Measurements from ENCODE around the gene MYO18B. TPM values are rescaled to one million over a fixed set of nuclear protein-coding genes. Genes with fewer than 3 reads are reported as not detected.

Gene MYO18B
- total RNA-seq, 8 experiments from 2014 or later = 0.09 to 0.91 (median 0.32) TPM

GRCh38 chr22:25909614-25910387 lies 167.8 kb downstream of the MYO18B start:
- ATAC-seq (replicated peaks in 6 of 8) = peak in 4 of 8 experiments; percentile 10 to 74 (median 64)
- Histone ChIP-seq H3K4me3 (no peak overlapping the region), H3K4me1 (replicated peaks in 1 of 2) (peaks cover 8 to 9% of the 10 kb centered on the region in 2 donors), H3K27ac (no peak overlapping the region)
- 0 to 58% (median 20%) methylated on average over 1 to 6 of the region's 7 CpGs; no CpG with 5 or more reads in 1 of the 10 experiments for WGBS, 10 experiments
- in situ Hi-C loops (cut with MboI; ENCODE audit: low pct_unique_long_range_greater_than_20kb in 2 of 9, low sequenced_read_pairs in 9 of 9, unreplicated experiment in 9 of 9) = no loop called here

DNA sequence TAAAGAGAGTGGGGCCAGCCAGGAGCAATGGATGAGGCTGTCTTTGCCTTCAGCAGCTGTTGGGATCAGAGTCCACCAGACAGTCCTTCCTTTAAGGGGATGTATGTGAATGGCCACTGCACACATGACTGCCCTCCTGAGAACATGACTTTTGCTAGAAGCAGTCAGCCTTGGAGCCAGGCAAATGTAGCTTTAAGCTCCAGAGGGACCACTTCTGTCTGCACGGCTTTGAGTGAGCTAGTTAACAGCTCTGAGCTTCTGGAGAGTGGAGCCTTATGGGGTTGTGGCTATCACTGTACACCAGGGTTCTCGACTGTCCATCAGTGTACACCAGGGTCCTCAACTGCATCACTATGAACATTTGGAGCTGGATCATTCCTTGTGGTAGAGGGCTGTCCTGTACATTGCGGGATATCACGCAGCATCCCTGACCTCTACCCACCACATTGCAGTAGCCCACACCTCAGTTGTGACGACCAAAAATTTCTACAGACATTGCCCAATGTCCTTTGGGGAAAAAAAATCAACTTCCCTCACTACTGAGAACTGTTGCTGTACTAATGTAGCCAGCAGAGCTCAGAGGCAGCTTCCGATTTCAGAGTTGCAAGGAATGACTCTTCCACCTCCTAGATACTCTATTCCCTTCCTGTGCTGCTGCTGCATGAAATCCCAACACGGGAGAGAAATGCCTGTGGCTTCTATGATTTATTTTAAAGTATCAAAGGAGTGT lies 169.4 kb downstream of the MYO18B start:
- WGBS, 10 experiments = 0 to 90% (median 82%) methylated on average over 1 to 5 of the region's 7 CpGs; no CpG with 5 or more reads in 2 of the 10 experiments
- Histone ChIP-seq H3K27ac (no peak overlapping the region), H3K4me1 (replicated peaks in 1 of 2) (peaks cover 8 to 9% of the 10 kb centered on the region in 2 donors), H3K4me3 (no peak overlapping the region)
- in situ Hi-C loops (cut with MboI; ENCODE audit: low pct_unique_long_range_greater_than_20kb in 2 of 9, low sequenced_read_pairs in 9 of 9, unreplicated experiment in 9 of 9) = no loop called here
- no peak for ATAC-seq (replicated peaks in 6 of 8)

- in situ Hi-C loops (cut with MboI; ENCODE audit: low pct_unique_long_range_greater_than_20kb in 2 of 9, low sequenced_read_pairs in 9 of 9, unreplicated experiment in 9 of 9) = no loop called here
- Histone ChIP-seq H3K4me1 (replicated peaks in 1 of 2) (peaks cover 10 to 12% of the 10 kb centered on the region in 2 donors), H3K27ac (no peak overlapping the region), H3K4me3 (no peak overlapping the region)
- no peak for ATAC-seq (replicated peaks in 6 of 8)
- whole genome bisulfite sequencing, 10 experiments = 0 to 93% (median 52%) methylated on average over 1 to 3 of the region's 4 CpGs; no CpG with 5 or more reads in 2 of the 10 experiments
These were observed 177.5 kb downstream of the MYO18B start for GRCh38 chr22:25919452-25919851.

- Histone ChIP-seq H3K4me3 (no peak overlapping the region), H3K27ac (no peak overlapping the region), H3K4me1 (replicated peaks in 1 of 2) (peaks cover 12 to 18% of the 10 kb centered on the region in 2 donors)
- 58 to 92% (median 79%) methylated on average over 1 to 4 of the region's 10 CpGs; no CpG with 5 or more reads in 6 of the 10 experiments for WGBS, 10 experiments
- in situ Hi-C loops (cut with MboI; ENCODE audit: low pct_unique_long_range_greater_than_20kb in 2 of 9, low sequenced_read_pairs in 9 of 9, unreplicated experiment in 9 of 9) = no loop called here
- ATAC-seq (replicated peaks in 6 of 8) = no peak
These were observed 180.2 kb downstream of the MYO18B start for GRCh38 chr22:25922141-25922540.

GRCh38 chr22:25923914-25924313 lies 181.9 kb downstream of the MYO18B start:
- peaks cover 17 to 27% of the 10 kb centered on the region in 2 donors for H3K4me1 ChIP-seq (replicated peaks in 1 of 2)

DNA sequence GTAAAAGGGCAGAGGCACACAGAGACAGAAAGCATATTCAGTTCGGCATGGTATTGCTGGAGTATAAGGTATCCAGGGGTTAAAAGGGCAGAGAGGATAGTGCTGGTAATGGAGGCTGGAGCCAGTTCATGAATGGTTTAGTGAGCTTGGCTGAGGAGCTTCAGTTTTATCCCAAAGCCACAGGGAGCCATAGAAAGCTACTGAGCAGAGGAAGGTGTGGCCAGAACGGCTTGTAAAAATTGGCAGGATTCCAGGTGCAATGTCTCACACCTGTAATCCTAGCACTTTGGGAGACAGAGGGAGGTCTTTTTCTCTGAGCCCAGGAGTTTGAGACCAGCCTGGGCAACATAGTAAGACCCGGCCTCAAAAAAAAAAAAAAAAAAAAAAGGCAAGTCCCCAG lies 186.1 kb downstream of the MYO18B start:
- in situ Hi-C loops (cut with MboI; ENCODE audit: low pct_unique_long_range_greater_than_20kb in 2 of 9, low sequenced_read_pairs in 9 of 9, unreplicated experiment in 9 of 9) = no loop called here
- H3K27ac ChIP-seq = no peak overlapping the region

More at GRCh38 chr22:25923914-25924313, 181.9 kb downstream of the MYO18B start:
- in situ Hi-C loops (cut with MboI; ENCODE audit: low pct_unique_long_range_greater_than_20kb in 2 of 9, low sequenced_read_pairs in 9 of 9, unreplicated experiment in 9 of 9) = no loop called here
- no peak overlapping the region for H3K27ac ChIP-seq
- ATAC-seq (replicated peaks in 6 of 8) = peak in 5 of 8 experiments; percentile 80 to 96 (median 86)
- 0 to 25% (median 9%) methylated on average over 2 to 8 of the region's 8 CpGs for WGBS, 10 experiments
- no peak overlapping the region for H3K4me3 ChIP-seq

GRCh38 chr22:25929321-25929878 lies 187.4 kb downstream of the MYO18B start:
- 13 to 100% (median 33%) methylated on average over 1 to 5 of the region's 5 CpGs; no CpG with 5 or more reads in 2 of the 10 experiments for WGBS, 10 experiments
- Histone ChIP-seq H3K4me3 (no peak overlapping the region), H3K4me1 (replicated peaks in 1 of 2) (peaks cover 34 to 42% of the 10 kb centered on the region in 2 donors), H3K27ac (no peak overlapping the region)
- no peak for ATAC-seq (replicated peaks in 6 of 8)
- in situ Hi-C loops (cut with MboI; ENCODE audit: low pct_unique_long_range_greater_than_20kb in 2 of 9, low sequenced_read_pairs in 9 of 9, unreplicated experiment in 9 of 9) = no loop called here

More for the DNA sequence above, 186.1 kb downstream of the MYO18B start:
- Histone ChIP-seq H3K4me3 (no peak overlapping the region), H3K4me1 (replicated peaks in 1 of 2) (peaks cover 44 to 53% of the 10 kb centered on the region in 2 donors)
- no peak for ATAC-seq (replicated peaks in 6 of 8)
- WGBS, 10 experiments = 6 to 77% (median 39%) methylated on average over 1 to 3 of the region's 3 CpGs; no CpG with 5 or more reads in 4 of the 10 experiments

DNA sequence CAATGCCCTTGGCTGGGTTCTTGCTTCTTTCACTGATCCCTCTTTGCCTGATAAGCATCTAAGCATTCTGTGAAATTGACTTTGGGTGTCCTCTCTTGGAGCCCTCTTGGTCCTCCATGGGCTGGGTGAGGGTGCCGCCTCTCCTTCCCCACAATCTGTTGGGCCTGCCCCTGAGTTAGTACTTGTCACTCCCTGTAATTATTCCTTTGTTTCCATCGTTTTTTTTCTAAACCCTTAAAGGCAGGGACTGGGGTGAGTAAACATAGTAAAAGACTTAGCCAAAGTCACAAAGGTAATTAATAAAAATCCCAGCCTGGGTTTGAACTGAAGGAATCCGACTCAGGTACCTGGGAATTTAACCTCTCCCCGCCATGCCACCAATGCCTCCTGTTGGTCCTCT lies 188.1 kb downstream of the MYO18B start:
- WGBS, 10 experiments = 10 to 76% (median 60%) methylated on average over 2 to 4 of the region's 4 CpGs; no CpG with 5 or more reads in 1 of the 10 experiments
- ATAC-seq (replicated peaks in 6 of 8) = no peak
- in situ Hi-C loops (cut with MboI; ENCODE audit: low pct_unique_long_range_greater_than_20kb in 2 of 9, low sequenced_read_pairs in 9 of 9, unreplicated experiment in 9 of 9) = no loop called here
- H3K27ac ChIP-seq = no peak overlapping the region
- H3K4me1 ChIP-seq (replicated peaks in 1 of 2) = peaks cover 34 to 39% of the 10 kb centered on the region in 2 donors
- no peak overlapping the region for H3K4me3 ChIP-seq

GRCh38 chr22:25930788-25931310 lies 188.9 kb downstream of the MYO18B start:
- Histone ChIP-seq H3K4me3 (no peak overlapping the region), H3K27ac (no peak overlapping the region), H3K4me1 (replicated peaks in 1 of 2) (peaks cover 39 to 41% of the 10 kb centered on the region in 2 donors)
- in situ Hi-C loops (cut with MboI; ENCODE audit: low pct_unique_long_range_greater_than_20kb in 2 of 9, low sequenced_read_pairs in 9 of 9, unreplicated experiment in 9 of 9) = no loop called here
- ATAC-seq (replicated peaks in 6 of 8) = peak in 5 of 8 experiments; percentile 95 to 97 (median 96)
- 0 to 47% (median 18%) methylated on average over 1 to 7 of the region's 7 CpGs for WGBS, 10 experiments

DNA sequence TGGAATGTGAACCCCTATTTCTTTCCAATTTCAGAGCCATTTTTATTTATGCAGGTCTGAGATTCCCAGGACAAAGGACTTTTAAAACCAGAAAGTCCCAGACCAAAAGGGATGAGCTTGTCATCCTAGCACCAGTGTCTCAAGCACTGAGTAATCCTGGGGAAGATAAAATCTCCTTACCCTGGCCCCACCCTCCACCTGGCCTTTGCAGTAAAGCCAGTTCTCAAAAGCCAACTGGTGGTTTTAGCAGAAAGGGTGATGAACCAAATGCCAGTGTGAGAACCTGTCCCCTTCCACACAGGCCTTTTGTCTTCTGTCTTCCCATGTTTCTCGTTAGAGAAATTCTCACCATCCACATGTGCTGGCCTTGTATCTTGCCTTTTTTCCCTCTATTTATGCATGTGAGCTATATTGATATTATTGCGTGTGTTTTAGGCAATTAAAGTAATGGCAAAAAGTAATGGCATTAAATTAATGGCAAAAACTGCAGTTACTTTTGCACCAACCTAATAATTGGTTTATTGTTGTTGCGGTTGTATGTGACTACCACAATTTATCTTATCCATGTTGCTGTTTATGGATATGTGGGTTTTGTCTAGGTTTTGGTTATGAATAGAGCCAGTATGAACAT lies 191.3 kb downstream of the MYO18B start:
- 17 to 100% (median 94%) methylated on average over 1 to 3 of the region's 3 CpGs for WGBS, 10 experiments
- in situ Hi-C loops (cut with MboI; ENCODE audit: low pct_unique_long_range_greater_than_20kb in 2 of 9, low sequenced_read_pairs in 9 of 9, unreplicated experiment in 9 of 9) = no loop called here

DNA sequence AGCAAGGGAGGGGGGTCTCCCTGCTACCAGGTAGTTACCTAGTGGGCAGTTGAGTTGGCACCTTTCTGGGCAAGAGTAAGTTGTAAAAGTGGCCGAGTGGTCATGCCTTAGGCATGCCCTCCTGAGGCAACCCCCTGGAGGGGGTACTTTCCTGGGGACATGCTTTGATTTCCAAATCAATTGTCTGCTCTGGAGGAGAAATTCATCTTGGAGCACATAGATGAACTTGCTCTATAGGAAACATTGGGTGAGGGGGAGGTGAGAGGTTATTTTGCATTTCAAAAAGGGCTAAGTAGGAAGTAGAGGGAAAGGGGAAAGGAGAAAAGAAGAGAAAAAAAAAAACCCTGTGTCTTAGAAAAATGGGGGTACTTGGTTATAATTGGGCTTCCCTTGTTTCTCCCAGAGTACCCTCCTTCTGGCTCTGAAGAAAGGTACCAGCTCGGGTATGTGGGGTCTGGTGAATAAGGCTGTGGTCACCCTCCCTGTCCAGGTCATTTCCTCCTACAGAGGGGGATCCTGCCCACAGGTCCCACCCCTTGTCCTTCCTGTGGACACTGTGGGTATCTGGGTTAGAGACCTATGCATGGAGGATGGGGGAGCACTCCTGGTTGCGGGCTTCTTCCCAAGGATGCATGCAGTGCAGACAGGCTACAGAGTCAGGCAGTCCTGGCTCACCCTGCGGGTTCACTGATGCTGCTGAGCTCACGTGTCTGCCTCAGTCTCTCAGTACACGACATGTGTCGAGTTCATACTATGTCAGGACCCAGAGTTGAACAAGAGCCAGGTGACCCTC lies 193.5 kb downstream of the MYO18B start:
- in situ Hi-C loops (cut with MboI; ENCODE audit: low pct_unique_long_range_greater_than_20kb in 2 of 9, low sequenced_read_pairs in 9 of 9, unreplicated experiment in 9 of 9) = no loop called here
- 0 to 40% (median 5%) methylated on average over 1 to 3 of the region's 7 CpGs; no CpG with 5 or more reads in 4 of the 10 experiments for WGBS, 10 experiments
- peaks cover 10 to 31% of the 10 kb centered on the region in 2 donors for H3K4me1 ChIP-seq (replicated peaks in 1 of 2)
- H3K27ac ChIP-seq = no peak overlapping the region
- no peak for ATAC-seq (replicated peaks in 6 of 8)
- H3K4me3 ChIP-seq = no peak overlapping the region

More for the DNA sequence above, 191.3 kb downstream of the MYO18B start:
- H3K27ac ChIP-seq = no peak overlapping the region
- H3K4me3 ChIP-seq = no peak overlapping the region
- ATAC-seq (replicated peaks in 6 of 8) = no peak
- H3K4me1 ChIP-seq (replicated peaks in 1 of 2) = peaks cover 26 to 45% of the 10 kb centered on the region in 2 donors

GRCh38 chr22:25938151-25938550 lies 196.2 kb downstream of the MYO18B start:
- no peak overlapping the region for H3K27ac ChIP-seq
- peaks cover 11 to 41% of the 10 kb centered on the region in 2 donors for H3K4me1 ChIP-seq (replicated peaks in 1 of 2)
- no peak overlapping the region for H3K4me3 ChIP-seq
- 8 to 80% (median 40%) methylated on average over 1 of the region's 1 CpG; no CpG with 5 or more reads in 5 of the 10 experiments for WGBS, 10 experiments
- ATAC-seq (replicated peaks in 6 of 8) = peak in 2 of 8 experiments; percentile 14 to 16
- in situ Hi-C loops (cut with MboI; ENCODE audit: low pct_unique_long_range_greater_than_20kb in 2 of 9, low sequenced_read_pairs in 9 of 9, unreplicated experiment in 9 of 9) = no loop called here

Measured in motor neuron (in vitro differentiated cells).